Activated CD8-positive, alpha-beta memory T cell treated with anti-CD3 and anti-CD28 coated beads for 1 hour (primary cell): ENCODE measurements around the gene IRGQ.

Experiments used
- DNase-seq, 2 donors: peaks; one replicate each; pipeline ENCODE4 v3.0.0-alpha.2; 2020; ENCODE audit warnings: low read depth in 1 of 2; ENCODE audit errors: extremely low read depth in 1 of 2

Gene IRGQ

GRCh38 chr19:43546581-43546980, 49.4 kb downstream of the IRGQ start:
- no peak for DNase-seq

GRCh38 chr19:43545981-43546380, 50.0 kb downstream of the IRGQ start:
- DNase-seq: no peak

GRCh38 chr19:43545276-43545675, 50.7 kb downstream of the IRGQ start:
- no peak for DNase-seq

- no peak for DNase-seq
These were observed 51.9 kb downstream of the IRGQ start for GRCh38 chr19:43544077-43544476.

GRCh38 chr19:43541920-43542650, 53.8 kb downstream of the IRGQ start:
- DNase-seq: no peak

- no peak for DNase-seq
These were observed 55.6 kb downstream of the IRGQ start for GRCh38 chr19:43540381-43540780.

- DNase-seq: no peak
These were observed 57.0 kb downstream of the IRGQ start for GRCh38 chr19:43538922-43539321.

GRCh38 chr19:43534816-43535761, 60.8 kb downstream of the IRGQ start:
- DNase-seq: no peak
